ELF-1 (cell line): ENCODE measurements around the gene CLCN1.

Source experiments
- DNase-seq: peaks from one replicate; pipeline ENCODE4 v3.0.0-alpha.2; 2016; ENCODE audit warnings: low read depth, low spot score

The CLCN1 gene

GRCh38 chr7:143292876-143293275, 23.0 kb upstream of the CLCN1 start:
- DNase-seq = no peak

GRCh38 chr7:143295870-143296269, 20.0 kb upstream of the CLCN1 start:
- no peak for DNase-seq

- no peak for DNase-seq
Observed at GRCh38 chr7:143296686-143297085, 19.2 kb upstream of the CLCN1 start.

- no peak for DNase-seq
Observed at GRCh38 chr7:143299346-143299745, 16.6 kb upstream of the CLCN1 start.

- DNase-seq = peak; percentile 62
Observed at GRCh38 chr7:143299840-143300239, 16.1 kb upstream of the CLCN1 start.

GRCh38 chr7:143300959-143301935, 14.7 kb upstream of the CLCN1 start:
- DNase-seq = no peak

- DNase-seq = no peak
Observed at GRCh38 chr7:143303733-143304132, 12.2 kb upstream of the CLCN1 start.

- DNase-seq = no peak
Observed at GRCh38 chr7:143304938-143305337, 11.0 kb upstream of the CLCN1 start.

GRCh38 chr7:143305423-143306070, 10.4 kb upstream of the CLCN1 start:
- peak; percentile 77 for DNase-seq

- DNase-seq = no peak
Observed at GRCh38 chr7:143308632-143309031, 7.3 kb upstream of the CLCN1 start.

GRCh38 chr7:143314127-143314526, 1.8 kb upstream of the CLCN1 start:
- DNase-seq = no peak

GRCh38 chr7:143316492-143316891, 581 bp downstream of the CLCN1 start:
- DNase-seq = no peak

- no peak for DNase-seq
Observed at GRCh38 chr7:143318661-143319060, 2.8 kb downstream of the CLCN1 start.

- no peak for DNase-seq
Observed at GRCh38 chr7:143320620-143321019, 4.7 kb downstream of the CLCN1 start.

GRCh38 chr7:143321242-143321641, 5.3 kb downstream of the CLCN1 start:
- DNase-seq = no peak

- DNase-seq = no peak
Observed at GRCh38 chr7:143321734-143322133, 5.8 kb downstream of the CLCN1 start.

GRCh38 chr7:143322760-143323633, 7.1 kb downstream of the CLCN1 start:
- peak; percentile 43 for DNase-seq

GRCh38 chr7:143323653-143324052, 7.7 kb downstream of the CLCN1 start:
- no peak for DNase-seq

- DNase-seq = no peak
Observed at GRCh38 chr7:143325240-143325639, 9.3 kb downstream of the CLCN1 start.

- DNase-seq = no peak
Observed at GRCh38 chr7:143327903-143328302, 12.0 kb downstream of the CLCN1 start.

GRCh38 chr7:143329471-143330170, 13.7 kb downstream of the CLCN1 start:
- no peak for DNase-seq
